ENCODE results near the gene KLHL26.
A peak's percentile ranks its signal among the peaks of the same experiment; 100 is the strongest.

The KLHL26 gene

GRCh38 chr19:18607226-18608101 is 29.4 kb upstream of the KLHL26 start (continued):
- TF ChIP-seq, protein P1, sequence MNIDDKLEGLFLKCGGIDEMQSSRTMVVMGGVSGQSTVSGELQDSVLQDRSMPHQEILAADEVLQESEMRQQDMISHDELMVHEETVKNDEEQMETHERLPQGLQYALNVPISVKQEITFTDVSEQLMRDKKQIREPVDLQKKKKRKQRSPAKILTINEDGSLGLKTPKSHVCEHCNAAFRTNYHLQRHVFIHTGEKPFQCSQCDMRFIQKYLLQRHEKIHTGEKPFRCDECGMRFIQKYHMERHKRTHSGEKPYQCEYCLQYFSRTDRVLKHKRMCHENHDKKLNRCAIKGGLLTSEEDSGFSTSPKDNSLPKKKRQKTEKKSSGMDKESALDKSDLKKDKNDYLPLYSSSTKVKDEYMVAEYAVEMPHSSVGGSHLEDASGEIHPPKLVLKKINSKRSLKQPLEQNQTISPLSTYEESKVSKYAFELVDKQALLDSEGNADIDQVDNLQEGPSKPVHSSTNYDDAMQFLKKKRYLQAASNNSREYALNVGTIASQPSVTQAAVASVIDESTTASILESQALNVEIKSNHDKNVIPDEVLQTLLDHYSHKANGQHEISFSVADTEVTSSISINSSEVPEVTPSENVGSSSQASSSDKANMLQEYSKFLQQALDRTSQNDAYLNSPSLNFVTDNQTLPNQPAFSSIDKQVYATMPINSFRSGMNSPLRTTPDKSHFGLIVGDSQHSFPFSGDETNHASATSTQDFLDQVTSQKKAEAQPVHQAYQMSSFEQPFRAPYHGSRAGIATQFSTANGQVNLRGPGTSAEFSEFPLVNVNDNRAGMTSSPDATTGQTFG (tag by site-specific recombination; IDR thresholded peaks at IDR 0.05; ENCODE audit: borderline replicate concordance): no peak
- TF ChIP-seq ZNF174 (tag by site-specific recombination; IDR thresholded peaks at IDR 0.05) (no peak), HOXD13 (CRISPR knock-in tag; IDR thresholded peaks at IDR 0.05; ENCODE audit: borderline replicate concordance) (no peak), ZNF624 (tag by site-specific recombination; IDR thresholded peaks at IDR 0.05) (no peak), SCRT2 (tag by site-specific recombination; IDR thresholded peaks at IDR 0.05) (no peak), ZNF335 (tag by site-specific recombination; conservative IDR thresholded peaks at IDR 0.05) (peak; percentile 75), ZSCAN16 (tag by site-specific recombination; IDR thresholded peaks at IDR 0.05) (no peak), ZNF548 (tag by site-specific recombination; IDR thresholded peaks at IDR 0.05) (0 out of 2 replicates have a peak, but pooled peaks have one; percentile 8), ZNF704 (tag by site-specific recombination; IDR thresholded peaks at IDR 0.05) (no peak), ZBTB26 (tag by site-specific recombination; optimal IDR thresholded peaks at IDR 0.05) (peak; percentile 49), ZFP37 (tag by site-specific recombination; IDR thresholded peaks at IDR 0.05) (no peak), ZNF610 (tag by site-specific recombination; IDR thresholded peaks at IDR 0.05; ENCODE audit: borderline replicate concordance) (no peak), ZXDB (tag by site-specific recombination; IDR thresholded peaks at IDR 0.05) (no peak), ZNF473 (tag by site-specific recombination; IDR thresholded peaks at IDR 0.05) (no peak), KLF7 (tag by site-specific recombination; IDR thresholded peaks at IDR 0.05; ENCODE audit: borderline replicate concordance) (no peak), ZNF2 (tag by site-specific recombination; IDR thresholded peaks at IDR 0.05) (no peak), ZNF114 (tag by site-specific recombination; IDR thresholded peaks at IDR 0.05) (no peak), PRDM1 (tag by site-specific recombination; IDR thresholded peaks at IDR 0.05) (no peak), ZNF391 (tag by site-specific recombination; IDR thresholded peaks at IDR 0.05; ENCODE audit: borderline replicate concordance, low read depth) (no peak), IKZF3 (tag by site-specific recombination; IDR thresholded peaks at IDR 0.05) (no peak; the same call in 1 of the 2 replicates), ZNF571 (tag by site-specific recombination; IDR thresholded peaks at IDR 0.05) (no peak), ZNF266 (tag by site-specific recombination; IDR thresholded peaks at IDR 0.05; ENCODE audit: low read depth) (no peak), ZNF670 (tag by site-specific recombination; IDR thresholded peaks at IDR 0.05; ENCODE audit: low read depth) (no peak), TRIM28 (IDR thresholded peaks at IDR 0.05; ENCODE audit: borderline replicate concordance, low read length) (no peak), ZNF664 (tag by site-specific recombination; IDR thresholded peaks at IDR 0.05) (no peak), KLF16 (tag by site-specific recombination; IDR thresholded peaks at IDR 0.05) (no peak)
- TF ChIP-seq, protein P2, sequence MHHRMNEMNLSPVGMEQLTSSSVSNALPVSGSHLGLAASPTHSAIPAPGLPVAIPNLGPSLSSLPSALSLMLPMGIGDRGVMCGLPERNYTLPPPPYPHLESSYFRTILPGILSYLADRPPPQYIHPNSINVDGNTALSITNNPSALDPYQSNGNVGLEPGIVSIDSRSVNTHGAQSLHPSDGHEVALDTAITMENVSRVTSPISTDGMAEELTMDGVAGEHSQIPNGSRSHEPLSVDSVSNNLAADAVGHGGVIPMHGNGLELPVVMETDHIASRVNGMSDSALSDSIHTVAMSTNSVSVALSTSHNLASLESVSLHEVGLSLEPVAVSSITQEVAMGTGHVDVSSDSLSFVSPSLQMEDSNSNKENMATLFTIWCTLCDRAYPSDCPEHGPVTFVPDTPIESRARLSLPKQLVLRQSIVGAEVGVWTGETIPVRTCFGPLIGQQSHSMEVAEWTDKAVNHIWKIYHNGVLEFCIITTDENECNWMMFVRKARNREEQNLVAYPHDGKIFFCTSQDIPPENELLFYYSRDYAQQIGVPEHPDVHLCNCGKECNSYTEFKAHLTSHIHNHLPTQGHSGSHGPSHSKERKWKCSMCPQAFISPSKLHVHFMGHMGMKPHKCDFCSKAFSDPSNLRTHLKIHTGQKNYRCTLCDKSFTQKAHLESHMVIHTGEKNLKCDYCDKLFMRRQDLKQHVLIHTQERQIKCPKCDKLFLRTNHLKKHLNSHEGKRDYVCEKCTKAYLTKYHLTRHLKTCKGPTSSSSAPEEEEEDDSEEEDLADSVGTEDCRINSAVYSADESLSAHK (tag by site-specific recombination; IDR thresholded peaks at IDR 0.05): no peak
- TF ChIP-seq, protein P3, sequence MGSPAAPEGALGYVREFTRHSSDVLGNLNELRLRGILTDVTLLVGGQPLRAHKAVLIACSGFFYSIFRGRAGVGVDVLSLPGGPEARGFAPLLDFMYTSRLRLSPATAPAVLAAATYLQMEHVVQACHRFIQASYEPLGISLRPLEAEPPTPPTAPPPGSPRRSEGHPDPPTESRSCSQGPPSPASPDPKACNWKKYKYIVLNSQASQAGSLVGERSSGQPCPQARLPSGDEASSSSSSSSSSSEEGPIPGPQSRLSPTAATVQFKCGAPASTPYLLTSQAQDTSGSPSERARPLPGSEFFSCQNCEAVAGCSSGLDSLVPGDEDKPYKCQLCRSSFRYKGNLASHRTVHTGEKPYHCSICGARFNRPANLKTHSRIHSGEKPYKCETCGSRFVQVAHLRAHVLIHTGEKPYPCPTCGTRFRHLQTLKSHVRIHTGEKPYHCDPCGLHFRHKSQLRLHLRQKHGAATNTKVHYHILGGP (tag by site-specific recombination; IDR thresholded peaks at IDR 0.05): no peak
- TF ChIP-seq, protein P4, sequence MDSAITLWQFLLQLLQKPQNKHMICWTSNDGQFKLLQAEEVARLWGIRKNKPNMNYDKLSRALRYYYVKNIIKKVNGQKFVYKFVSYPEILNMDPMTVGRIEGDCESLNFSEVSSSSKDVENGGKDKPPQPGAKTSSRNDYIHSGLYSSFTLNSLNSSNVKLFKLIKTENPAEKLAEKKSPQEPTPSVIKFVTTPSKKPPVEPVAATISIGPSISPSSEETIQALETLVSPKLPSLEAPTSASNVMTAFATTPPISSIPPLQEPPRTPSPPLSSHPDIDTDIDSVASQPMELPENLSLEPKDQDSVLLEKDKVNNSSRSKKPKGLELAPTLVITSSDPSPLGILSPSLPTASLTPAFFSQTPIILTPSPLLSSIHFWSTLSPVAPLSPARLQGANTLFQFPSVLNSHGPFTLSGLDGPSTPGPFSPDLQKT (IDR thresholded peaks at IDR 0.05; ENCODE audit: borderline replicate concordance, low read depth, low read length): no peak
- TF ChIP-seq, protein P5, sequence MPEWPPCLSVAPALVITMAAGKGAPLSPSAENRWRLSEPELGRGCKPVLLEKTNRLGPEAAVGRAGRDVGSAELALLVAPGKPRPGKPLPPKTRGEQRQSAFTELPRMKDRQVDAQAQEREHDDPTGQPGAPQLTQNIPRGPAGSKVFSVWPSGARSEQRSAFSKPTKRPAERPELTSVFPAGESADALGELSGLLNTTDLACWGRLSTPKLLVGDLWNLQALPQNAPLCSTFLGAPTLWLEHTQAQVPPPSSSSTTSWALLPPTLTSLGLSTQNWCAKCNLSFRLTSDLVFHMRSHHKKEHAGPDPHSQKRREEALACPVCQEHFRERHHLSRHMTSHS (tag by site-specific recombination; IDR thresholded peaks at IDR 0.05): no peak

All from HEK293 (cell line).